HEK293 (cell line): Measurements from ENCODE around the gene TBC1D20.
A peak's percentile ranks its signal among the peaks of the same experiment; 100 is the strongest.
"Not testable (repeated sequence)": the region's sequence is repeated elsewhere in the genome, so short reads cannot be mapped to it uniquely, and the experiment has no call there.

Experiments used
- CTCF ChIA-PET: fragments of 350-600 bp; formaldehyde crosslinking; extraction: SDS; loops from one replicate; lab custom pipeline; 2021; ENCODE audit warnings: antibody characterized with exemption; lab: Yijun Ruan, JAX
- POLR2A ChIA-PET: fragments of 300-600 bp; formaldehyde crosslinking; extraction: SDS; loops from one replicate; lab custom pipeline; 2020; ENCODE audit warnings: antibody characterized with exemption, inconsistent platforms; lab: Yijun Ruan, JAX
- H3K27ac ChIP-seq: fragments of 200-500 bp; sonication (Bioruptor generic); 2 replicates; pipeline ENCODE4 v1.5.1; 2014; ENCODE audit warnings: low read depth, low read length, control low read depth, inconsistent platforms; ENCODE audit errors: extremely low read depth
- H3K36me3 ChIP-seq, 2 experiments: fragments of 200-500 bp in 1 of 2; sonication (Bioruptor generic) in 1 of 2; 1 replicate in 1 of 2; 2 replicates in 1 of 2; pipeline ENCODE4 v1.5.1; 2014 to 2017; ENCODE audit warnings: inconsistent platforms in 2 of 2, low read length in 2 of 2; ENCODE audit not compliant: control insufficient read depth in 2 of 2, insufficient read depth in 1 of 2
- H3K4me1 ChIP-seq: fragments of 200-500 bp; sonication (Bioruptor generic); 2 replicates; pipeline ENCODE4 v1.5.1; 2014; ENCODE audit warnings: mild to moderate bottlenecking, low read length, inconsistent platforms; ENCODE audit not compliant: control insufficient read depth, insufficient read depth
- H3K4me3 ChIP-seq: 2 replicates; pipeline ENCODE4 v1.5.1; 2011; ENCODE audit warnings: low read depth, mild to moderate bottlenecking, control low read depth, low read length, moderate library complexity
- H3K9me3 ChIP-seq: fragments of 200-500 bp; sonication (Bioruptor generic); 2 replicates; pipeline ENCODE4 v1.5.1; 2014; ENCODE audit warnings: low read depth, low read length, inconsistent platforms; ENCODE audit not compliant: control insufficient read depth, insufficient read depth
- ATF2 ChIP-seq: fragments of 450-650 bp; formaldehyde crosslinking; IDR thresholded peaks from 2 replicates; pipeline ENCODE4 v1.5.1; 2016; ENCODE audit warnings: missing biosample characterization, missing genetic modification characterization, low read depth
- BCL6B ChIP-seq: fragments of 450-650 bp; formaldehyde crosslinking; IDR thresholded peaks from 2 replicates; pipeline ENCODE4 v1.5.1; 2017; ENCODE audit warnings: missing biosample characterization, missing genetic modification characterization
- GLI4 ChIP-seq: fragments of 450-650 bp; formaldehyde crosslinking; IDR thresholded peaks from 2 replicates; pipeline ENCODE4 v1.5.1; 2016; ENCODE audit warnings: missing biosample characterization, missing genetic modification characterization
- HOXC10 ChIP-seq: sonication (generic); formaldehyde crosslinking; IDR thresholded peaks from 2 replicates; pipeline ENCODE4 v1.8.1; 2023; ENCODE audit warnings: mild to moderate bottlenecking, missing genetic modification reagents
- KLF8 ChIP-seq: fragments of 450-650 bp; formaldehyde crosslinking; IDR thresholded peaks from 2 replicates; pipeline ENCODE4 v1.5.1; 2016; ENCODE audit warnings: missing biosample characterization, missing genetic modification characterization
- PRDM1 ChIP-seq: fragments of 450-650 bp; formaldehyde crosslinking; IDR thresholded peaks from 2 replicates; pipeline ENCODE4; 2016; ENCODE audit warnings: missing biosample characterization, missing genetic modification characterization
- PRDM4 ChIP-seq: fragments of 450-650 bp; formaldehyde crosslinking; IDR thresholded peaks from 2 replicates; pipeline ENCODE4 v1.5.1; 2017; ENCODE audit warnings: missing biosample characterization, missing genetic modification characterization
- SETDB1 ChIP-seq: IDR thresholded peaks from one replicate; pipeline ENCODE4 v1.6.1; 2017; ENCODE audit warnings: mild to moderate bottlenecking, low read length, moderate library complexity, mixed read lengths; ENCODE audit not compliant: insufficient read length
- TRIM28 ChIP-seq: IDR thresholded peaks from 2 replicates; pipeline ENCODE4 v1.6.1; 2011; ENCODE audit warnings: low read length, control low read depth, borderline replicate concordance
- ZNF10 ChIP-seq: fragments of 450-650 bp; formaldehyde crosslinking; IDR thresholded peaks from 2 replicates; pipeline ENCODE4 v1.5.1; 2017; ENCODE audit warnings: missing biosample characterization, missing genetic modification characterization
- ZNF146 ChIP-seq: fragments of 450-650 bp; formaldehyde crosslinking; IDR thresholded peaks from 2 replicates; pipeline ENCODE4 v1.5.1; 2016; ENCODE audit warnings: missing biosample characterization, missing genetic modification characterization
- ZNF221 ChIP-seq: fragments of 450-650 bp; formaldehyde crosslinking; IDR thresholded peaks from 2 replicates; pipeline ENCODE4 v1.5.1; 2017; ENCODE audit warnings: missing biosample characterization, missing genetic modification characterization, borderline replicate concordance
- ZNF391 ChIP-seq: fragments of 450-650 bp; formaldehyde crosslinking; IDR thresholded peaks from 2 replicates; pipeline ENCODE4 v1.5.1; 2016; ENCODE audit warnings: low read depth, missing biosample characterization, missing genetic modification characterization, borderline replicate concordance
- ZNF423 ChIP-seq: fragments of 450-650 bp; formaldehyde crosslinking; IDR thresholded peaks from 2 replicates; pipeline ENCODE4 v1.5.1; 2016; ENCODE audit warnings: missing biosample characterization, missing genetic modification characterization
- ZNF501 ChIP-seq: fragments of 450-650 bp; formaldehyde crosslinking; IDR thresholded peaks from 2 replicates; pipeline ENCODE4 v1.5.1; 2016; ENCODE audit warnings: missing biosample characterization, missing genetic modification characterization
- ZNF600 ChIP-seq: fragments of 450-650 bp; formaldehyde crosslinking; IDR thresholded peaks from 2 replicates; pipeline ENCODE4 v1.5.1; 2016; ENCODE audit warnings: missing biosample characterization, missing genetic modification characterization
- ZNF610 ChIP-seq: fragments of 450-650 bp; formaldehyde crosslinking; IDR thresholded peaks from 2 replicates; pipeline ENCODE4 v1.5.1; 2016; ENCODE audit warnings: missing biosample characterization, missing genetic modification characterization, borderline replicate concordance
- ZNF629 ChIP-seq: fragments of 450-650 bp; formaldehyde crosslinking; IDR thresholded peaks from 2 replicates; pipeline ENCODE4 v1.5.1; 2017; ENCODE audit warnings: missing biosample characterization, missing genetic modification characterization
- ZNF658 ChIP-seq: fragments of 450-650 bp; formaldehyde crosslinking; IDR thresholded peaks from 2 replicates; pipeline ENCODE4; 2016; ENCODE audit warnings: missing biosample characterization, missing genetic modification characterization
- ZNF830 ChIP-seq: fragments of 450-650 bp; IDR thresholded peaks from 2 replicates; pipeline ENCODE4 v1.5.0; 2018; ENCODE audit warnings: missing biosample characterization, missing genetic modification characterization, low read depth, mild to moderate bottlenecking, moderate library complexity

TBC1D20 gene

GRCh38 chr20:454951-455350, 7.4 kb downstream of the TBC1D20 start (continued):
- TF ChIP-seq KLF8 (tag by site-specific recombination) (no peak), BCL6B (tag by site-specific recombination) (no peak)
- TF ChIP-seq, all 188 proteins: peak for 0

GRCh38 chr20:452021-452420, 10.3 kb downstream of the TBC1D20 start:
- H3K4me3 ChIP-seq, H3K27ac ChIP-seq, H3K9me3 ChIP-seq, H3K36me3 ChIP-seq, H3K4me1 ChIP-seq, POLR2A ChIA-PET, CTCF ChIA-PET: not testable (repeated sequence)

GRCh38 chr20:445514-446336, 16.6 kb downstream of the TBC1D20 start:
- CTCF ChIA-PET = interaction anchor here (0.9 to 2.2 kb wide), 7 partner anchors 10 to 92 kb away, joined by 3 to 14 read pairs (median 4); no protein-coding TSS in a partner anchor
- no peaks in the 10 kb centered on the region for H3K4me1 ChIP-seq
- peaks cover 45 to 61% of the 10 kb centered on the region in 2 experiments for H3K36me3 ChIP-seq
- TF ChIP-seq ZNF610 (tag by site-specific recombination) = no peak
- TF ChIP-seq PRDM1 (tag by site-specific recombination) = peak; percentile 75
- TF ChIP-seq, all 188 proteins: peak for 1
- POLR2A ChIA-PET = interaction anchor here (1.0 kb wide), 1 partner anchor 98 kb away, joined by 3 read pairs; the partner anchor contains the start of gene NRSN2
- H3K4me3 ChIP-seq = no peak overlapping the region
- H3K9me3 ChIP-seq = no peaks in the 10 kb centered on the region
- H3K27ac ChIP-seq = no peak overlapping the region

- TF ChIP-seq ZNF830 (tag by site-specific recombination) (no peak), ZNF600 (tag by site-specific recombination) (peak; percentile 39; the same call in 1 of the 2 replicates), SETDB1 (no peak), PRDM4 (tag by site-specific recombination) (no peak), ZNF221 (tag by site-specific recombination) (no peak)
- no peak overlapping the region for H3K27ac ChIP-seq
- no peak overlapping the region for H3K4me3 ChIP-seq
- H3K9me3 ChIP-seq = no peaks in the 10 kb centered on the region
- no peaks in the 10 kb centered on the region for H3K4me1 ChIP-seq
- ChIA-PET CTCF (interaction anchor here (0.9 to 2.2 kb wide), 5 partner anchors 10 to 34 kb away, joined by 3 to 14 read pairs (median 4); no protein-coding TSS in a partner anchor), POLR2A (no interaction called here)
- H3K36me3 ChIP-seq = peaks cover 49 to 69% of the 10 kb centered on the region in 2 experiments
These were observed 17.4 kb downstream of the TBC1D20 start for GRCh38 chr20:444862-445426.

- H3K36me3 ChIP-seq = peaks cover 49 to 77% of the 10 kb centered on the region in 2 experiments
- ChIA-PET CTCF (interaction anchor here (3.0 kb wide), 1 partner anchor 12 kb away, joined by 14 read pairs; no protein-coding TSS in a partner anchor), POLR2A (no interaction called here)
- TF ChIP-seq ZNF391 (tag by site-specific recombination) (no peak), ZNF146 (tag by site-specific recombination) (no peak), ZNF423 (tag by site-specific recombination) (no peak), TRIM28 (no peak), ZNF501 (no peak), ZNF658 (no peak), GLI4 (tag by site-specific recombination) (no peak), HOXC10 (no peak), ATF2 (tag by site-specific recombination) (no peak), ZNF10 (tag by site-specific recombination) (no peak), ZNF629 (tag by site-specific recombination) (no peak)
These were observed 18.2 kb downstream of the TBC1D20 start for GRCh38 chr20:444117-444516.

More at GRCh38 chr20:444117-444516, 18.2 kb downstream of the TBC1D20 start:
- Histone ChIP-seq H3K27ac (no peak overlapping the region), H3K9me3 (no peaks in the 10 kb centered on the region), H3K4me3 (no peak overlapping the region), H3K4me1 (no peaks in the 10 kb centered on the region)
